RKO (cell line): ENCODE data around the gene PLCG2.
A peak's percentile ranks its signal among the peaks of the same experiment; 100 is the strongest.

Experiments
- DNase-seq: peaks from one replicate; pipeline ENCODE4 v3.0.0-alpha.2; 2016; ENCODE audit warnings: low spot score

PLCG2 gene

DNA sequence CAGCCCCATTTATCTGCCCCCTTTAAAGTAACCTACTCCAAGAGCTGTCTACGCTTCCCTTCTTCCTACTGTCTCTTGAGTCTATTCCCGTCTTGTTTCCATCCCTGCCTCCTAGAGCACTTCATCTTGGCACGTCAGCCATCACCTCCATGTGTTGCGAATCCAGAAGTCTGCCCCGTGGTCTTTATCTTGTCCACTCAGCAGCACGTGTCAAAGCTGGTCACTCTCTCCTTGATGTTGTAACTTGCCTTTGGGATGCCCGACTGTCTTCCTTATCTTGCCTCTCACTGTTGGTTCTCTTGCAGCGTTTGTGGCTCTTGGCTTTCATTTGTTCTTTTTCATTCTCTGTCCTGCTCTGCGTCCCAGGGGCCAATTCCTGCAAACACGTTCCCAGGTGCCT is 99.4 kb downstream of the PLCG2 start:
- no peak for DNase-seq

DNA sequence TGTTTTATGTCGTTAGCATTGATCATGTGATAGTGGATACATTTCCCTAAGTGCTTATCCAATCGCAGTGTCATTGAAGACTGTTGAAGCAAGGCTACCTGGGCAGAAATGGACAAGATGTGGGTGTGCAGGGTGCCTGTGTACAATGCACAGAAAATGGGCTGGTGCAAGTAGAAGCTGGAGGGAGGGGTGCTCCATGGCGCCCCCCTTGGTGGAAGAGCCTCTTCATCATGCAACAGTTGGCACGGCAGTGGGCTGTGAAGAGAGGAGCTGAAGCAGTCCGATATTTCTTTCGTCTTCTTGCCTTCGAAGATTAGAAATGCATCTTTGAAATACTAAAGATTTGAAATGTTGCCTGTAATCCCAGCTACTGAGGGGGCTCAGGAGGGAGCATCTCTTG is 100.5 kb downstream of the PLCG2 start:
- no peak for DNase-seq

DNA sequence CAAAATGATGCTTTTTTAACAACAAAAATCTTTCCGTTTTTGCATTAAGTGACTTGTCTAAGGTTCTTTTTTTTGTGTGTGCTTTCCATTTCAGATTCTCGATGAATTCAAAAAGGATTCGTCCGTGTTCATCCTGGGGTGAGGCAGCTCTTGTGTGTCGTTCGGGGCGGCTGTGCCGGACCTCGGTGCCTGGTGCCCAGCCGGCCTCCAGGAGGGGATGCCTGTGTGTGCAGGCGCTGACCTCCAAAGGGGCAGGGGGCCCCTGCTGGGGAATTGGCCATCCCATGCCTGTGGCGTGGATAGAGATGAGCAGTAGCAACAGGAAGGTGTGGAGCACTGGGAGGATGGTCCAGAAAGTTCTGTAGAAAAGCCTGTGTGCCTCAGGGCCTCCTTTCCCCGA is 101.7 kb downstream of the PLCG2 start:
- DNase-seq = no peak

DNA sequence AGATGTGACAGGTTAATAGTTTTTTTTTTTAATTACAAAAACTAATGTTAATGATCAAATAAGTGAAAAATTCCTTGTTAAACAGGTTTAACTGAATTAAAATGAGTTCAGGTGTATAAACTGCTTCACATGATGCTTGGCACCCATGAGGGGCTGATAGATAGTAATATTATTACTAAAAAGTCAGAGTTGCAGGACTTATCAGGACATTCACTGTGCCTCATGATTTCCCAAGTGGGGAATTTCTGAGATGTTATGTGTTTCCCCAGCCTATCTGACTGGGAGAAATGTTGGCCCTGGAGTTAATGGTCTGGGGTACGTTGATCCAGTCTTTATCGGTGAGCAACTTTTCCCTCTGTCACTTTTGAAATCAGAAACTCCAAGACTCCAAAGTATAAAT is 102.1 kb downstream of the PLCG2 start:
- DNase-seq = no peak

DNA sequence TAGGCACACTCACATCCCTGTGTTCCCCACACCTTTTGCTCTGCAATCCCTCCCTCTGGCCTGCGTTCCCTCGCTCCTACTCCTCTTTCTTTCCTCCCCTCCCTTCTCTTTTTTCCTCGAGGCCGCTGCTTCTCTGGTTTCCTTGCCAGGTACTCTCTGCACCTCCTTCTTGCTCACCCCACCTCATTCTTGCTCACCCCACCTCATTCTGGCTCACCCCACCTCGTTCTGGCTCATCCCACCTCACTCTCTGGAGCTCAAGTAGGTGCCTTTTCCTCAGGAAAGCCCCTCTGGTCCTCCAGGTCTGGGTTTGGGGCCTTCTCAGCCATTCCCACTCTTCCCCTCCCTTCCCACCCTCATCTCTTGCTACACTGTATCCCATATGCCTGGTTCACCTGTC is 103.5 kb downstream of the PLCG2 start:
- no peak for DNase-seq

DNA sequence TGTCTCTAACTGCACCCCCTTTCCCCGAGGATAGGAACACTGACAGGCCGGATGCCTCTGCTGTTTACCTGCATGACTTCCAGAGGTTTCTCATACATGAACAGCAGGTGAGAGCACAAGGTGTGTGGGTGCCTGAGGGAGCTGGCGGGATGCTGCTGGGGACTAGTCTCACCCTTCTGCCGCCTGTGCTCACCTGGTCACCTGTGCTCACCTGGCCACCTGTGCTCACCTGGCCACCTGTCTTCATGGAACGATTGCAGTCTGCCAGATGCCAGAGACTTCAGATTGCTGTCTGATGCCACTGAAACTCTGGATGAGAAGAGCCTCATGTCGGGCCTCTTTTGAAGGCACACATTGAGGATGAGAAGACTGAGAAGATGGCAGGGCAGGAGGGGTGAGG is 104.1 kb downstream of the PLCG2 start:
- DNase-seq = no peak

DNA sequence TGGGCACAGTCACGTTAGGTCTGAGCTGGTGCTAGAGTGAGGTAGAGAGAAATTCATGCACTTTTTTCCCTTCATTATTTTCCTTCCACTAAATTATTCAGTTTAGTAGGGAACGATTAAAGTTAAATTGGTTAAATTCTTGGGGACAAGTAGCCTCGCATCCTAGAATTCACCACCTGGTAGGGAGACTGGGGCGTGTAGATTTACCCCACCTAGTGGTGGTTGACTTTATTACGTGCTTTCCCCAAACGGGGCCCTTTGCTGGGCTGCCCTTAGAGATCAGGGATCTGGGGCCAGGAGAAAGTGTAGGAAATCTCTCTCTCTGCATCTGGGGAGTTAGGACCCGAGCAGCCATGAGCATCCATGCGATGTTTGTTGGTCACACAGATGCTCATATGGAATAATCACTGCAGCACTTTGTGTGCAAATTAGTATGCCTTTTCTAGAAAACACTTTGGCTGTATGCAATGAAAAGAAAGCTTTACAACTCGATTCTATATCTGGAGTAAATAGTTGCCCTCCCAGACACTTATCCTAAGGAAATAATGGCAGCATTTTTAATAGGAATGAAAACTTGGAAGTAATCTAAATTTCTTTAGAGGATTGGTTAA is 107.0 kb downstream of the PLCG2 start:
- peak; percentile 64 for DNase-seq

DNA sequence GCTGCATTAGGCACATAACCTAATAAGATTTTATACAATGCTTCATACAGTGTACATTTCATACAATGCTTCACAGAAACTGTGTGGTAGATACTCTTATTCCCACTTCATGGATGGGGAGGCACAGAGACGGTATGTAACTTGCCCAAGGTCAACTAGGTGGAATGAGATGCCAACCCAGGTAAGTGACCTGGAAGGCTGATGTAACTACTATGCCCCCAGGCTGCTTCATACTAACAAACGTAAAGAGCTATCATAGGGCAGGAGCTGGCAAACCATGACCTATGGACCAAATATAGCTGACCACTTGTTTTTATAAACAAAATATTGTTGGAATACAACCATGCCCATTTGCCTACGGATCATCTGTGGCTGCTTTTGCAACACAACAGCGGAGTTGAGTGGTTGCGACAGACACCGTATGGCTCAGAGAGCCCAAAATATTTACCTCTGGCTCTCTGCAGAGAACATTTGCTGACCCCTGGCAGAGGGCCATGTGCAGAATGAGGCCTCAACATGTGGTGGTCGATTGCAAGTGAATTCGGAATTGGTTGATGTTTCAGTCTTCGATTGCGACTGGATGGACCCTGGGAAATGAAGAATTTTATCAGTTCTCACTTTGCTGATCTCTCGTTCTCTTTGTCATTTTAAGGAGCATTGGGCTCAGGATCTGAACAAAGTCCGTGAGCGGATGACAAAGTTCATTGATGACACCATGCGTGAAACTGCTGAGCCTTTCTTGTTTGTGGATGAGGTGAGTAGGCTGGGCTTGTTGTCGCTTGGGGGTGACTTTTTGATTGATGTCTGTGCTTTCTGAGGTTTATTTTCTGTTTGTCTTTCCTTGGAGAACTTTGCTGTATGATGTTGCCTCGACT is 109.7 kb downstream of the PLCG2 start:
- DNase-seq = no peak

DNA sequence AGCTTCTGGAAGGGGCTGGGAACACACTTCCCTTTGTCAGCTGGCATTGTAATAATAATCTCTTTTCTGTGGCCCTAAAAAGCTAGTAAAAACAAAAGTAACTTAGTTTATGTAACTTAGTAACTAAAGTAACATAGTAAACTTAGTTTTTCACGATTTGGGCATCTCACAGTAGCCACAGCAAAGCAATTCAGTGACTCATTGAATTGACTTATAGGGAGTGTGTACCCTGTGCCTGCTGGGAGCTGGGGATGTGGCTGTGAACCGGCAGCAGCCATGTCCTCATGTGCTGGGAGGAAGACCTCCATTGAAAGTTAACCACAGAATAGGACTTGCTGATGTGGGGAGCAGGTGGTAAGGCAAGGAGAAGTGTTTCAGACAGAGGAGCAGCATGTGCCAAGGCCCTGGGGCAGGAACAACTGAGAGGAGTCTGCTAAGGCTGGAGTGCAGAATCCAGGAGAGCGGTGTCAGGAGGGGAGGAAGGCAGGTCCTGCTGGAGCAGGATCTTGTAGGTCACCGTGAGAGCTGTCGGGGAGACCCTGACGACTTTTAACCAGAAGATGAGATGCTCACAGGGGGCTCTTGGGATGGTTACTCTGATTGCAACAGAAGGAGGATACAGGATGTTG is 112.8 kb downstream of the PLCG2 start:
- DNase-seq = no peak

DNA sequence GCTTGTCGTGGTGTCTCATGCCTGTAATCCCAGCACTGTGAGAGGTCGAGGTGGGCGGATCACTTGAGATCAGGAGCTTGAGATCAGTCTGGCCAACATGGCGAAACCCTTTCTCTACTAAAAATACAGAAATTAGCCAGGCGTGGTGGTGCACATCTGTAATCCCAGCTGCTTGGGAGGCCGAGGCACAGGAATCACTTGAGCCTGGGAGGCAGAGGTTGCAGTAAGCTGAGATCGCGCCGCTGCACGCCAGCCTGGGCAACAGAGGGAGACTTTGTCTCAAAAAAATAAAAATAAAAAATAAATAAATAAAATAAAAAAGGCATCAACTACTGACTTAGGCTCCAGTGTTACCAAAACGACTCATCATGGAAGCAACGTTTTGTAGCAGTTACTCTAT is 115.5 kb downstream of the PLCG2 start:
- no peak for DNase-seq

DNA sequence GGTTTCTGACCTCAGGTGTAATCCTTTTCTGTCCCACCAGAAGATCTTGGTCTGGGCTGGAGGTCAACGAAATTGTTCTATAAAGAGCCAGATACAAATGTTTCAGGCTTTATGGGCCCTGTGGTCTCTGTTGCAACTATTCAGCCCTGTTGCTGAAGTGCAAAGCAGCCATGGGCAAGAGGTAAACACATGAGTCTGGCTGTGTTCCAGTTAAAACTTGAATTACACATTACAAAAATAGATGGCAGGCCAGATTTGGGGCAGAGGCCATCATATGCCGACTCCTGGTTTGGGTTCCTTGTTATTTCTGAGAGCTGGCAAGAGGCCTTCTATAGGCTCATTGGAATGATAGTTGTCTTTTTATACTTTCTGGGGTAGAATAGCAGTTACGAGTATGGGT is 117.8 kb downstream of the PLCG2 start:
- no peak for DNase-seq

DNA sequence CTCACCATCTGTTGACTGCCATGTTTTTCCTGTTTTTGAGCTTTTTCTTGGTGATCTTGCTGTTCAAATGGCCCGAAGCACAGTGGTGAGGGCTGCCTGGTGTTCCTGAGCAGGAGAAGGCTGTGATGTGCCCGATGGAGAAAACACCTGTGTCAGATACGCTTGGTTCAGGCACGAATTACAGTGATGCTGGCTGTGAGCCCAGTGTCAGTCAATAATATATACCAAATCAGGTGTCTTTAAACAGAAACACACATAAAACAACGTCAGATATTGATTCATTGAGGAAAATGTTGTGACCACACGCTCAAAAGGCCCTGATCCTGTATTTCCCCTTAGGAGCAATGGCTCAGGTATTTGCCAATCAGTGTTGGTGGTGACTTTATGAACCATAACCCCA is 120.5 kb downstream of the PLCG2 start:
- no peak for DNase-seq

DNA sequence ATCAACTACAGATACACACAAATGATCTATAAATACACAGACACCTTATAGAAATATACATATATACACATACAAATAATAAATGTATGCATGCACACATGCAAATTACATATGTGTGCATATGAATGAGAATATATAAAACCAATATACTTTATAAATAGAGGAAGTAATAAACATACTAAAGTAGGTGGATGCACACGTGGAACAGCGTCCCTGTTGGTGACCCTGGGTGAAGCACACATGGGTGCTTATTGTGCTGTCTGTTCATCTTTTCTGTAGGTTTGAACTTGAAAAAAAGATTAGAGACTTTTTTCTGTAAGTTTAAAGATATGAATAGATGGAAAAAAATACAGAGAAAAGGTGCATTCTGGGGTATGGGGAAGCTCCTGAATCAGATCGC is 120.9 kb downstream of the PLCG2 start:
- DNase-seq = no peak

DNA sequence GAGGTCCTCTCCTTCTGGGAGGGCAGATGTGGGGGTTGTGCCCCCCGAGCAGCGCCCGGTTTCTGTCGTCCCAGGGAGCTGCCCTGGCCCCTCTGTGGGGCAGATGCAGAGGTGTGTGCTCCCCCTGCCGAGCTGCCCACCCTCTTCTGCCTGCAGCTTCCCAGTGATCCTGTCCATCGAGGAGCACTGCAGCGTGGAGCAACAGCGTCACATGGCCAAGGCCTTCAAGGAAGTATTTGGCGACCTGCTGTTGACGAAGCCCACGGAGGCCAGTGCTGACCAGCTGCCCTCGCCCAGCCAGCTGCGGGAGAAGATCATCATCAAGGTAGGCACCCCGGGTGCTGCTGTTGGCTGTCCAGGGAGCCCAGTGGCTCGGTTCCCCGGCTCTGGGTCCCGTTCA is 121.4 kb downstream of the PLCG2 start:
- DNase-seq = no peak

DNA sequence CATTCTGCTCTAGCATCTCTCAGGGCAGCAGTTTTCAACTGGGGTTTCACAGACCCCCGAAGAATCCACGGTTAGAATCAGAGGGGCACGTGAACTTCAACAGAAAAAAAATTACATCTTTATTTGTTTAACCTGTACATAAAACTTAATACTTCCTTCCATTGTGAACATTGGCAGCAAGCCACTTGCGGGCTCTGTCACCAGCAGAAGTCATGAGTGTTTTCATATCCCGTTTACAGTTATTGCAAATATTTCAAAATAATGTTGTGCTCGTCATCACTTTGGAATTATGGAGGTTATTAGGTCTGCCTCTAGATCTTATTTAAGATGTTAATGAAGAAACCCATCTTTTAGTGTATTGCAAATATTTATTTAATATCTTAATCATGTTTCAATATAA is 122.4 kb downstream of the PLCG2 start:
- no peak for DNase-seq

DNA sequence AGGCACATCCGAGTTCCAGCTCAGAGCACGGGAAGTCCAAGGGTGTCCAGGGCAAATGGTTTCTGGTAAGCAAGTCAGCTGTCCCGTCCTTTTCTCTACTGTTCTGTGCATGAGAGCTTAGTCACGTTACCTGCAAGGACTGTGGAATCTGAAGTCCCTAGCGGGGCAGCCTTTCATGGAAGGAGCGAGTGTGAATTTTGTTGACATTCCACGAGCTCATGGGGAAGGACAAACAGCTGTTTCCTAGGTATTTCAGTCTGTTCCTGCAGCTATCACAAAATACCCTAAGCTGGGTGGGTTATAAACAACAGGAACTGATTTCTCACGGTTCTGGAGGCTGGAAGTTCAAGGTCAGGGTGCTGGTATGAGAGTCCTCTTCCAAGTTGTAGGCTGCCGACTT is 122.9 kb downstream of the PLCG2 start:
- DNase-seq = no peak

DNA sequence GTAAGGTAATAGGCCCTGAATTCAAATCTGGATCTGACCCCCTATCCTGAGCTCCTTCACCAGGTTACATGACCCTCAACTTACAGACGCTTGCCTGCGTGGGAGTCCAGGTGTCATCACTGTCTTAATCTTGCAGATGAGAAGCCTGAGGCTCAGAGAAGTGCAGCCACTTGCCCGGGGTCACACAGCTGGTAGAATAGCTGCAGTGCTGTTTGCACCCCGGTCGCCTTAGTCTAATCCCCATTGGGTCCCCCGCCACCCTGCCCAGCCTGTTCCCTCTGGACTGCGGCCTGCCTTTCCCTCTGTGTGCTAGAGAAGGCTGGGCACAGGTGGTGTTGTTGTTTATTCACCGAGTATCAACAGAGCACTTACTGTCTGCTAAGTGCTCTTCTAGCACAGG is 125.2 kb downstream of the PLCG2 start:
- no peak for DNase-seq

DNA sequence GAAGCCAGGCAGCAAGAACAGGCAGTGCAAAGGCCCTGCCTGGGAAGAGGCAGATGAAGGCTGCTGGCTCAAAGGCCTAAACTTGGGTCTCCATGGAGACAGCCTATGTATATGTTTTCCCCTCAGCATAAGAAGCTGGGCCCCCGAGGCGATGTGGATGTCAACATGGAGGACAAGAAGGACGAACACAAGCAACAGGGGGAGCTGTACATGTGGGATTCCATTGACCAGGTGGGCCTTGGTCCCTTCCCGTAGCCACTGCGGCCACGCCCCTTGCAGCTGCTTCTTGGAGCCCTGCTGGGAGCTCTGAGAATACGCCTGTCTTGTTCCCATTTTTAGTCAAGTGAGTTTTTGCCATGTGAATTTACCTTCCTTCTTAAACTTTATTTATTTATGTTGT is 126.2 kb downstream of the PLCG2 start:
- no peak for DNase-seq

DNA sequence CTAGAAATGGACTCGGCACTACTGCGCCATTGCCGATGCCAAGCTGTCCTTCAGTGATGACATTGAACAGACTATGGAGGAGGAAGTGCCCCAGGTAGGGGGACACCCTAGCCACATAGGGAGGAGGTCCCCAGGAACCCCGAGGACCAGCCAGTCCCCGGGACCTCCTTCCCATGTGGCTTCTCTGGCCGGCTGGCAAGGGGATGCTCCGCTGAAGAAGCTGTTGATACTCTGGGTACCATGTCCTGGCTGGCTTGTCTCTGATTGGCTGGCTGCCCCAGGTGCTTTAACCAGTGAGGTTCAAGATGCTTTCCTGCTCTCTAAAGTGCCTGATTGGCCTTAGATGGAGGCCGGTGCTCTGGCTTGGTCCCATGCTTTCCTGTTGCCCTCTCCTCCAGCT is 128.6 kb downstream of the PLCG2 start:
- DNase-seq = no peak

DNA sequence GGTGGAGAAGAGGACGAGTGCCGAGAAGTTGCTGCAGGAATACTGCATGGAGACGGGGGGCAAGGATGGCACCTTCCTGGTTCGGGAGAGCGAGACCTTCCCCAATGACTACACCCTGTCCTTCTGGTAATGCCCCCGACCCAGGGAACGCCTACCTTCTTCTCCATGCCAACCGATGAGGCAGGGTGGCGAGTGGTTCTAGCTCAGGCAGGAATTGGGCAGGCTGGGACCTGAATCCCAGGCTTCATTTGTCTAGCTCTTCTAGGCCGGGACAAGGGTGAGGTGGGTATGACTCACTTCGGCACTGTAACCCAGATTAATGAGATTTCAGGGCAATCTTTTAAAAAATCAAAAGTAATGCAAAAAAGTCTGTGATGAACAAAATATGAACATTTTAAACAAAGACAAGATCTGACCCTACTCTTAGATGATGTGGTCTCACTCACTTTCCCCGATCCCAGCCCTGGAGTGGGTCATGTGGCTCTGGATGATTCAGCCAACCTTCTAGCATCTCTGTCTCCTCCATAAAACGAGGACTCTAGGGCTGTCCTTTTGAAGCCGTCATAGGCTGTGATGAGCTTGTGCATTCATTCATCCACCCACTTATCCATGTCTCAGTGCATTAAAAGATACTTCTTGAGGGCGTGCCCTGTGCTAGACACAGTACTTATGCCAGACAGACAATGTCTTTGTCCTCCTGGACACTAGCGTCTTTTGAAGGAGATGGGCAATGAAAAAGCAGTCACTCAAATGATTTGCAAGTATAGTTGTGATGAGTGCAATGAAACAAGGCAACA is 129.6 kb downstream of the PLCG2 start:
- no peak for DNase-seq

DNA sequence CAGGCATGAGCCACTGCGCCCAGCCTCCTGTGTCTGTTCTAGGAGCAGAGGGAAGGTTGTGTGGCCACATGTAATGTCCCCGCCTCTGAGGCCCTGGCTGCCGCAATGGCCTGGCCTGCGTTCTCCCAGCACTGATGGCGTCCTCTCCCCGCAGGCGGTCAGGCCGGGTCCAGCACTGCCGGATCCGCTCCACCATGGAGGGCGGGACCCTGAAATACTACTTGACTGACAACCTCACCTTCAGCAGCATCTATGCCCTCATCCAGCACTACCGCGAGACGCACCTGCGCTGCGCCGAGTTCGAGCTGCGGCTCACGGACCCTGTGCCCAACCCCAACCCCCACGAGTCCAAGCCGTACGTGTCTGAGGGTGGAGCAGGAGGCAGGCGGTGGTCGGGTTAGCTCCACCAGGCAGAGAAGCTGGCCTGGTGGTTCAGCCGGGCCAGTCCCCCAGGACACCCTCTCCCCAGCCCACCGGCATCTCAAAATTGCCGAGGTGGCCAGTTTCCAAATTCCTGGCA is 131.3 kb downstream of the PLCG2 start:
- no peak for DNase-seq

DNA sequence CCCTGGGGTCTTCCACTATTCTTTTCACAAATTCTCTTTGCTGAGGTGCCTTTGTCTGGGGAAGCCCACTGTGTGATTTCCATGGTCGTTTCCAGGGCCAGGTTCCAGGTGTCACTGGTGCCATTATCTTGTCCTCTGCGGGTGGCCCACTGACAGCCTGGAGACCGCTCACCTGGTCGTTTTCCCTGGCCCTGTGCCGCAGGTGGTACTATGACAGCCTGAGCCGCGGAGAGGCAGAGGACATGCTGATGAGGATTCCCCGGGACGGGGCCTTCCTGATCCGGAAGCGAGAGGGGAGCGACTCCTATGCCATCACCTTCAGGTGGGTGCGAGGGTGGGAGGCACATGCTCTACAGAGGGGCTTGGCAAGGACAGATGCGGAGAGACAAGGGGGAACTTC is 133.3 kb downstream of the PLCG2 start:
- DNase-seq = no peak
